Measurements from ENCODE around the gene EI24.
"Not testable (repeated sequence)": the region's sequence is repeated elsewhere in the genome, so short reads cannot be mapped to it uniquely, and the experiment has no call there.

EI24 gene

GRCh38 chr11:125572916-125573315 is 3.6 kb downstream of the EI24 start:
- H3K27me3 ChIP-seq (ENCODE audit: control insufficient read depth, insufficient read depth, low read length): no peaks in the 10 kb centered on the region
- no peak overlapping the region for H3K4me2 ChIP-seq (ENCODE audit: low read length)
- peaks cover 3% of the 10 kb centered on the region for H3K79me2 ChIP-seq
- H2AFZ ChIP-seq: no peak overlapping the region
- no peak overlapping the region for H3K9ac ChIP-seq
- H3K4me3 ChIP-seq (ENCODE audit: low read depth, low read length): no peak overlapping the region
- H3K36me3 ChIP-seq (ENCODE audit: control insufficient read depth, insufficient read depth, low read length): no peaks in the 10 kb centered on the region
- H3K4me1 ChIP-seq: peaks cover 3% of the 10 kb centered on the region
- TF ChIP-seq CTCF (IDR thresholded peaks at IDR 0.05): no peak
- H3K27ac ChIP-seq: peak overlapping the region; percentile 36
- no peaks in the 10 kb centered on the region for H3K9me3 ChIP-seq (ENCODE audit: control insufficient read depth, low read length)

GRCh38 chr11:125577181-125577580 is 7.9 kb downstream of the EI24 start:
- not testable (repeated sequence) for H3K9me3 ChIP-seq (ENCODE audit: control insufficient read depth, low read length); H3K4me1 ChIP-seq; H3K27me3 ChIP-seq (ENCODE audit: control insufficient read depth, insufficient read depth, low read length); H3K4me2 ChIP-seq (ENCODE audit: low read length); H3K79me2 ChIP-seq; H2AFZ ChIP-seq; H3K9ac ChIP-seq; H3K36me3 ChIP-seq (ENCODE audit: control insufficient read depth, insufficient read depth, low read length); H3K4me3 ChIP-seq (ENCODE audit: low read depth, low read length)
- H3K27ac ChIP-seq: peak overlapping the region; percentile 96

- Histone ChIP-seq H3K79me2 (no peaks in the 10 kb centered on the region), H3K36me3 (ENCODE audit: control insufficient read depth, insufficient read depth, low read length) (peaks cover 2% of the 10 kb centered on the region), H3K4me3 (ENCODE audit: low read depth, low read length) (peak overlapping the region; percentile 11), H3K9ac (no peak overlapping the region), H3K27me3 (ENCODE audit: control insufficient read depth, insufficient read depth, low read length) (no peaks in the 10 kb centered on the region), H3K4me2 (ENCODE audit: low read length) (no peak overlapping the region), H3K27ac (peak overlapping the region; percentile 96), H3K4me1 (peaks cover 11% of the 10 kb centered on the region), H3K9me3 (ENCODE audit: control insufficient read depth, low read length) (no peaks in the 10 kb centered on the region), H2AFZ (no peak overlapping the region)
- no peak for TF ChIP-seq CTCF (IDR thresholded peaks at IDR 0.05)
Measured at GRCh38 chr11:125578783-125579182, 9.5 kb downstream of the EI24 start.

- H3K9ac ChIP-seq: no peak overlapping the region
- no peak overlapping the region for H3K4me3 ChIP-seq (ENCODE audit: low read depth, low read length)
- peaks cover 2% of the 10 kb centered on the region for H3K36me3 ChIP-seq (ENCODE audit: control insufficient read depth, insufficient read depth, low read length)
- H2AFZ ChIP-seq: no peak overlapping the region
- H3K79me2 ChIP-seq: no peaks in the 10 kb centered on the region
- no peak overlapping the region for H3K4me2 ChIP-seq (ENCODE audit: low read length)
- H3K9me3 ChIP-seq (ENCODE audit: control insufficient read depth, low read length): no peaks in the 10 kb centered on the region
- TF ChIP-seq CTCF (IDR thresholded peaks at IDR 0.05): no peak
- H3K27me3 ChIP-seq (ENCODE audit: control insufficient read depth, insufficient read depth, low read length): no peaks in the 10 kb centered on the region
- peak overlapping the region; percentile 96 for H3K27ac ChIP-seq
- H3K4me1 ChIP-seq: peaks cover 11% of the 10 kb centered on the region
Measured at GRCh38 chr11:125579811-125580210, 10.5 kb downstream of the EI24 start.

- H3K36me3 ChIP-seq (ENCODE audit: control insufficient read depth, insufficient read depth, low read length): peaks cover 2% of the 10 kb centered on the region
- no peak overlapping the region for H2AFZ ChIP-seq
- H3K4me3 ChIP-seq (ENCODE audit: low read depth, low read length): no peak overlapping the region
- H3K27me3 ChIP-seq (ENCODE audit: control insufficient read depth, insufficient read depth, low read length): no peaks in the 10 kb centered on the region
- H3K4me1 ChIP-seq: peaks cover 18% of the 10 kb centered on the region
- no peaks in the 10 kb centered on the region for H3K9me3 ChIP-seq (ENCODE audit: control insufficient read depth, low read length)
- no peak for TF ChIP-seq CTCF (IDR thresholded peaks at IDR 0.05)
- H3K4me2 ChIP-seq (ENCODE audit: low read length): no peak overlapping the region
- H3K79me2 ChIP-seq: no peaks in the 10 kb centered on the region
- peak overlapping the region; percentile 67 for H3K27ac ChIP-seq
- H3K9ac ChIP-seq: no peak overlapping the region
Measured at GRCh38 chr11:125583496-125583895, 14.2 kb downstream of the EI24 start.

Data from parathyroid adenoma (tissue), 2 donors.